ENCODE data around the gene C11orf68. TPM values are rescaled to one million over a fixed set of nuclear protein-coding genes. Genes with fewer than 3 reads are reported as not detected.

C11orf68 gene
- total and polyA plus RNA-seq, 2 of the 8 experiments (the other 6 are each of a cell fraction or from before 2014, with no cell fraction given) = 24.0 to 51.2 TPM

DNA sequence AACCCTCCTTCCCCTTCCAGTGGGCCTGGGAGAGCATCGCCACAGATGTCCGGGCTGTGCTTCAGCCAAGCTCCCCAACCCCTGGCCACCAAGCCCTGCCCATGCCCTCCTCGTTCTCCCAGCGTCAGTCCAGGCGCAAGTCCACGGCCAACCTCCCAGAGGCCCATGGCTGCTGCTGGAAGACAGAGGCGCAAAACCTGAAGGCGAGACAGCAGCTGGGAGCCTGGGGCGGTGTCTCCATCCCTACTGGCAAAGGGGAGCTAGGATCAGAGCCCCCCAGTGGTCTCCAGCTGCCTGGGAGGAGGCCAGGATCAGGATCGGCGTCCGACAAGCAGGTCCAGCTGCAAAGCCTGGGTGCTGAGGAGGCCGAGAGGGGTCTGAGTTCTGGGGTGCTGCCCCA is 28.3 kb upstream of the C11orf68 start:
- Histone ChIP-seq H3K23me2 (ENCODE audit: low read depth, low read length) (peaks cover 3% of the 10 kb centered on the region; the same call in 1 of the 2 replicates), H3K18ac (ENCODE audit: extremely low read depth, low read length) (peak overlapping the region; percentile 36), H3K79me2 (ENCODE audit: control insufficient read depth in 1 of 2, insufficient read depth in 2 of 2, low read length in 2 of 2) (no peaks in the 10 kb centered on the region), H2BK120ac (replicated peaks; ENCODE audit: low read depth, low read length) (no peak overlapping the region), H3K9ac (replicated peaks in 1 of 4; ENCODE audit: extremely low read depth in 1 of 4, low read depth in 3 of 4, low read length in 3 of 4) (no peak overlapping the region; a peak in 1 of 7 replicates), H3K14ac (ENCODE audit: insufficient read length) (no peak overlapping the region), H3K27ac (ENCODE audit: low read depth, low read length) (0 out of 2 replicates have a peak overlapping the region, but pooled peaks have one; percentile 2), H2BK12ac (ENCODE audit: low read depth, low read length) (peak overlapping the region; percentile 97), H3K4ac (replicated peaks; ENCODE audit: insufficient read length, low read depth, low read length) (no peak overlapping the region), H2BK20ac (ENCODE audit: low read length) (peak overlapping the region; percentile 55; the same call in 1 of the 2 replicates), H2AK5ac (ENCODE audit: low read depth, low read length) (peak overlapping the region; percentile 92; the same call in 1 of the 2 replicates), H3K9me3 (ENCODE audit: insufficient read depth in 2 of 2, low read depth in 1 of 2, low read length in 1 of 2) (no peaks in the 10 kb centered on the region), H2BK5ac (ENCODE audit: low read depth, low read length) (peak overlapping the region; percentile 81; the same call in 1 of the 2 replicates), H3K4me2 (ENCODE audit: insufficient read depth in 1 of 2, low read depth in 2 of 2, low read length in 2 of 2) (peak overlapping the region; percentile 56 to 77; a peak in 2 of 4 replicates), H3K27me3 (replicated peaks in 1 of 4; ENCODE audit: control insufficient read depth in 3 of 4, extremely low read depth in 1 of 4, insufficient read depth in 3 of 4, low read length in 3 of 4) (no peaks in the 10 kb centered on the region), H3K4me3 (ENCODE audit: extremely low read depth in 1 of 4, insufficient read depth in 2 of 4, low read depth in 3 of 4, low read length in 4 of 4) (no peak overlapping the region), H2AFZ (ENCODE audit: low read length) (no peak overlapping the region), H2BK15ac (ENCODE audit: low read length) (0 out of 2 replicates have a peak overlapping the region, but pooled peaks have one; percentile 61), H4K8ac (ENCODE audit: extremely low read depth, insufficient read depth, low read length) (0 out of 2 replicates have a peak overlapping the region, but pooled peaks have one; percentile 9), H3K4me1 (replicated peaks in 1 of 4; ENCODE audit: control insufficient read depth in 3 of 4, insufficient read depth in 4 of 4, low read length in 3 of 4) (peaks cover 3 to 25% (median 15%) of the 10 kb centered on the region in 4 experiments), H3K36me3 (ENCODE audit: control insufficient read depth in 2 of 4, insufficient read depth in 4 of 4, low read length in 3 of 4) (no peaks in the 10 kb centered on the region), H4K20me1 (replicated peaks in 1 of 2; ENCODE audit: control insufficient read depth in 1 of 2, insufficient read depth in 2 of 2, low read length in 2 of 2) (no peaks in the 10 kb centered on the region), H3K79me1 (ENCODE audit: low read depth, low read length) (no peaks in the 10 kb centered on the region), H3K23ac (ENCODE audit: insufficient read length) (no peak overlapping the region), H4K5ac (ENCODE audit: insufficient read length, low read depth, low read length) (no peak overlapping the region), H3K56ac (replicated peaks; ENCODE audit: insufficient read length, low read depth, low read length) (no peak overlapping the region), H4K91ac (replicated peaks; ENCODE audit: insufficient read length, low read length) (peak overlapping the region; percentile 77)
- 80% methylated on average over 13 of the region's 13 CpGs; no CpG with 5 or more reads in 1 of the 2 experiments for WGBS, 2 experiments (ENCODE audit: extremely low coverage in 1 of 2, insufficient coverage in 1 of 2, insufficient read length in 1 of 2, insufficient replicate concordance in 2 of 2, low coverage in 1 of 2, low lambda C conversion rate in 2 of 2, missing lambda C conversion rate in 1 of 2)
- ChIA-PET CTCF (ENCODE audit: partially characterized antibody) (interaction anchor here (0.5 to 3.9 kb wide), 13 partner anchors 8 to 322 kb away, joined by 3 to 16 read pairs (median 3); partner anchors contain the start of genes CCDC85B, FIBP and SART1), POLR2A (ENCODE audit: partially characterized antibody) (interaction anchor here (0.9 to 2.8 kb wide), 11 partner anchors 11 to 57 kb away, joined by 3 to 13 read pairs (median 5); partner anchors contain the start of genes CCDC85B, FOSL1 and SART1)
- DNase-seq (ENCODE audit: low read depth in 1 of 2, low spot score in 2 of 2) (peak in 1 of 2 experiments; percentile 54), FAIRE-seq (no peak)
- TF ChIP-seq, protein P1, sequence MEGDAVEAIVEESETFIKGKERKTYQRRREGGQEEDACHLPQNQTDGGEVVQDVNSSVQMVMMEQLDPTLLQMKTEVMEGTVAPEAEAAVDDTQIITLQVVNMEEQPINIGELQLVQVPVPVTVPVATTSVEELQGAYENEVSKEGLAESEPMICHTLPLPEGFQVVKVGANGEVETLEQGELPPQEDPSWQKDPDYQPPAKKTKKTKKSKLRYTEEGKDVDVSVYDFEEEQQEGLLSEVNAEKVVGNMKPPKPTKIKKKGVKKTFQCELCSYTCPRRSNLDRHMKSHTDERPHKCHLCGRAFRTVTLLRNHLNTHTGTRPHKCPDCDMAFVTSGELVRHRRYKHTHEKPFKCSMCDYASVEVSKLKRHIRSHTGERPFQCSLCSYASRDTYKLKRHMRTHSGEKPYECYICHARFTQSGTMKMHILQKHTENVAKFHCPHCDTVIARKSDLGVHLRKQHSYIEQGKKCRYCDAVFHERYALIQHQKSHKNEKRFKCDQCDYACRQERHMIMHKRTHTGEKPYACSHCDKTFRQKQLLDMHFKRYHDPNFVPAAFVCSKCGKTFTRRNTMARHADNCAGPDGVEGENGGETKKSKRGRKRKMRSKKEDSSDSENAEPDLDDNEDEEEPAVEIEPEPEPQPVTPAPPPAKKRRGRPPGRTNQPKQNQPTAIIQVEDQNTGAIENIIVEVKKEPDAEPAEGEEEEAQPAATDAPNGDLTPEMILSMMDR (IDR thresholded peaks at IDR 0.05; ENCODE audit: control extremely low read depth in 1 of 3, insufficient read depth in 1 of 3, low read depth in 1 of 3, low read length in 3 of 3) = peak in 1 of 3 experiments; percentile 16; a peak in 1 of 4 replicates
- no peak for TF ChIP-seq JUN (IDR thresholded peaks at IDR 0.05; ENCODE audit: low read depth, low read length)
